Stomach (tissue), 9 donors: Measurements from ENCODE around the gene STXBP6. TPM values are rescaled to one million over a fixed set of nuclear protein-coding genes. Genes with fewer than 3 reads are reported as not detected.

Experiments used
- DNase-seq, 2 donors: peaks; one replicate each; pipeline versions ENCODE4 v3.0.0 to v3.0.0-alpha.2; 2013 to 2019
- H3K27ac ChIP-seq, 5 donors: fragments of 200-600 bp in 4 of 5; sonication (generic) in 4 of 5; one replicate each; pipeline ENCODE4 v1.5.1; 2013 to 2019; ENCODE audit warnings: mild to moderate bottlenecking in 1 of 5, moderate library complexity in 1 of 5
- H3K27me3 ChIP-seq, 3 donors: fragments of 200-600 bp; sonication (generic); one replicate each; pipeline ENCODE4 v1.5.1; 2017 to 2019; ENCODE audit warnings: mixed run types in 1 of 3
- H3K36me3 ChIP-seq, 4 donors: fragments of 200-600 bp; sonication (generic); 1 replicate in 3 of 4; 2 replicates in 1 of 4; pipeline ENCODE4 v1.5.1; 2016 to 2019
- H3K4me1 ChIP-seq, 4 donors: fragments of 200-600 bp; sonication (generic); one replicate each; pipeline ENCODE4 v1.5.1; 2016 to 2019
- H3K4me3 ChIP-seq, 4 donors: fragments of 200-600 bp; sonication (generic) in 3 of 4; one replicate each; pipeline ENCODE4 v1.5.1; 2016 to 2019; ENCODE audit warnings: mild to moderate bottlenecking in 1 of 4
- H3K9me3 ChIP-seq, 4 donors: fragments of 200-600 bp; sonication (generic); one replicate each; pipeline ENCODE4 v1.5.1; 2016 to 2019
- CTCF ChIP-seq, 7 experiments: fragments of 450-650 bp in 4 of 7; fragments of 200-600 bp in 3 of 7; sonication (generic) in 3 of 7; IDR thresholded peaks; one replicate each; pipeline ENCODE4 v1.5.1; 2016 to 2019; ENCODE audit warnings: antibody characterized with exemption in 7 of 7, control low read depth in 2 of 7, mild to moderate bottlenecking in 1 of 7
- EP300 ChIP-seq: sonication (generic); formaldehyde crosslinking; IDR thresholded peaks from one replicate; pipeline ENCODE4 v1.6.1; 2017; ENCODE audit warnings: antibody characterized with exemption
- POLR2A ChIP-seq, 4 donors: fragments of 450-650 bp; IDR thresholded peaks; one replicate each; pipeline ENCODE4 v1.6.1; 2016; ENCODE audit warnings: antibody characterized with exemption in 4 of 4, control low read depth in 2 of 4, mild to moderate bottlenecking in 1 of 4, moderate library complexity in 1 of 4
- POLR2AphosphoS5 ChIP-seq, 3 donors: sonication (generic); formaldehyde crosslinking; IDR thresholded peaks; one replicate each; pipeline ENCODE4 v1.6.1; 2016; ENCODE audit warnings: antibody characterized with exemption in 3 of 3
- WGBS, 5 donors: extraction: QIAGEN DNeasy Blood & Tissue Kit in 3 of 5; methylation state at CpG; one replicate each; pipeline versions ENCODE4 v1.1.5 to v1.1.7; 2013 to 2018; 5-methylcytosine and 5-hydroxymethylcytosine counted together
- intact Hi-C: fragments of 100-400 bp; cut with DNase I; formaldehyde crosslinking; loops from one replicate; pipeline ENCODE4 v1.15.1; 2023; ENCODE audit warnings: low total_unique reads
- polyA plus RNA-seq, 3 donors: library from polyadenylated mRNA; stranded (reverse); fragments of 200-250 nt; gene quantifications; one replicate each; pipeline ENCODE4 v1.2.3, GENCODE V29; 2013
- total RNA-seq, 5 donors: library from RNA; depleted of rRNA; stranded (reverse); fragments of >200 nt; gene quantifications; one replicate each; pipeline versions ENCODE4 v1.1.0 to v1.2.3, GENCODE V29; 2014 to 2016
- donor health status: healthy with polysubstance abuse.
- donor health status: Bipolar disorder and iron deficiency.
- donor health status: healthy.

Gene STXBP6
- total and polyA plus RNA-seq, 8 donors, result 7.4 to 37.1 (median 15.2) TPM

- Histone ChIP-seq H3K27ac (peak overlapping the region; percentile 20 to 69 (median 59)), H3K4me3 (no peak overlapping the region)
These were observed 188.8 kb downstream of the STXBP6 start for GRCh38 chr14:24861083-24861630.

GRCh38 chr14:24859559-24859958 is 190.4 kb downstream of the STXBP6 start:
- intact Hi-C loops, result no loop called here
- no peak overlapping the region for H3K4me3 ChIP-seq
- H3K4me1 ChIP-seq, result peaks cover 0 to 17% (median 2%) of the 10 kb centered on the region in 4 donors
- TF ChIP-seq POLR2A (IDR thresholded peaks at IDR 0.05), result no peak
- no peak for TF ChIP-seq EP300
- no peak for TF ChIP-seq CTCF (IDR thresholded peaks at IDR 0.05)
- TF ChIP-seq POLR2AphosphoS5 (IDR thresholded peaks at IDR 0.05), result no peak
- WGBS, 5 donors, result 69 to 96% (median 84%) methylated on average over 5 of the region's 5 CpGs
- no peak overlapping the region for H3K27ac ChIP-seq
- DNase-seq, result no peak
- no peaks in the 10 kb centered on the region for H3K27me3 ChIP-seq
- no peaks in the 10 kb centered on the region for H3K9me3 ChIP-seq
- peaks cover 0 to 10% (median 6%) of the 10 kb centered on the region in 4 donors for H3K36me3 ChIP-seq

More at GRCh38 chr14:24861083-24861630, 188.8 kb downstream of the STXBP6 start:
- peaks cover 0 to 17% (median 2%) of the 10 kb centered on the region in 4 donors for H3K4me1 ChIP-seq
- TF ChIP-seq POLR2A (IDR thresholded peaks at IDR 0.05) (no peak), EP300 (no peak), CTCF (IDR thresholded peaks at IDR 0.05) (no peak), POLR2AphosphoS5 (IDR thresholded peaks at IDR 0.05) (peak in 1 of 3 donors; percentile 7)
- DNase-seq, result peak in 1 of 2 donors; percentile 54
- H3K27me3 ChIP-seq, result no peaks in the 10 kb centered on the region
- intact Hi-C loops, result no loop called here
- WGBS, 5 donors, result 25 to 51% (median 37%) methylated on average over 4 of the region's 4 CpGs
- H3K36me3 ChIP-seq, result no peaks in the 10 kb centered on the region
- H3K9me3 ChIP-seq, result no peaks in the 10 kb centered on the region

- Histone ChIP-seq H3K27ac (no peak overlapping the region), H3K4me1 (peaks cover 0 to 17% (median 2%) of the 10 kb centered on the region in 4 donors), H3K36me3 (peaks cover 0 to 15% (median 10%) of the 10 kb centered on the region in 4 donors), H3K4me3 (no peak overlapping the region), H3K9me3 (no peaks in the 10 kb centered on the region), H3K27me3 (no peaks in the 10 kb centered on the region)
- no peak for TF ChIP-seq CTCF (IDR thresholded peaks at IDR 0.05)
- TF ChIP-seq POLR2AphosphoS5 (IDR thresholded peaks at IDR 0.05), result no peak
- no peak for TF ChIP-seq POLR2A (IDR thresholded peaks at IDR 0.05)
- no peak for TF ChIP-seq EP300
- 68 to 84% (median 83%) methylated on average over 4 of the region's 4 CpGs for WGBS, 5 donors
- no peak for DNase-seq
- intact Hi-C loops, result no loop called here
These were observed 191.3 kb downstream of the STXBP6 start for GRCh38 chr14:24858684-24859083.

GRCh38 chr14:24858052-24858451 is 191.9 kb downstream of the STXBP6 start:
- TF ChIP-seq POLR2AphosphoS5 (IDR thresholded peaks at IDR 0.05) (no peak), POLR2A (IDR thresholded peaks at IDR 0.05) (no peak), CTCF (IDR thresholded peaks at IDR 0.05) (no peak), EP300 (no peak)
- intact Hi-C loops, result no loop called here
- 92 to 97% (median 93%) methylated on average over 4 of the region's 4 CpGs for WGBS, 5 donors
- DNase-seq, result no peak
- H3K36me3 ChIP-seq, result peaks cover 0 to 15% (median 10%) of the 10 kb centered on the region in 4 donors
- H3K4me1 ChIP-seq, result peaks cover 0 to 17% (median 2%) of the 10 kb centered on the region in 4 donors
- H3K27me3 ChIP-seq, result no peaks in the 10 kb centered on the region
- no peak overlapping the region for H3K27ac ChIP-seq
- H3K9me3 ChIP-seq, result no peaks in the 10 kb centered on the region
- no peak overlapping the region for H3K4me3 ChIP-seq
